Esophagus squamous epithelium (tissue), 4 donors: ENCODE data around the gene ALX3.

Experiments
- CTCF ChIP-seq, 6 experiments: fragments of 450-650 bp in 4 of 6; fragments of 200-600 bp in 2 of 6; sonication (generic) in 2 of 6; IDR thresholded peaks; one replicate each; pipeline ENCODE4 v1.5.1; 2016 to 2019; ENCODE audit warnings: antibody characterized with exemption in 6 of 6, mild to moderate bottlenecking in 4 of 6, moderate library complexity in 4 of 6
- POLR2A ChIP-seq, 4 donors: fragments of 450-650 bp; IDR thresholded peaks; one replicate each; pipeline ENCODE4 v1.6.1; 2017; ENCODE audit warnings: antibody characterized with exemption in 4 of 4, mild to moderate bottlenecking in 4 of 4, moderate library complexity in 3 of 4

- TF ChIP-seq CTCF (IDR thresholded peaks at IDR 0.05) (no peak), POLR2A (IDR thresholded peaks at IDR 0.05) (no peak)
Observed at GRCh38 chr1:110067479-110067892, 3.0 kb downstream of the ALX3 start.
